Erythroblast (primary cell): ENCODE measurements around the gene GPC5.

Experiments used
- GATA1 ChIP-seq: IDR thresholded peaks from 2 replicates; pipeline ENCODE4 v1.6.1; 2011; ENCODE audit warnings: low read depth, mild to moderate bottlenecking, control low read depth, low read length, moderate library complexity
- POLR2A ChIP-seq: IDR thresholded peaks from 2 replicates; pipeline ENCODE4 v1.6.1; 2011; ENCODE audit warnings: mild to moderate bottlenecking, low read length

GRCh38 chr13:91360246-91360751 is 38.1 kb upstream of the GPC5 start:
- no peak for TF ChIP-seq POLR2A
- no peak for TF ChIP-seq GATA1
